AG09309 (cell line): Measurements from ENCODE around the gene CYP11A1.

Experiments
- DNase-seq: peaks from one replicate; pipeline ENCODE4 v3.0.0-alpha.2; 2010; ENCODE audit warnings: low read depth
- H3K4me3 ChIP-seq: 2 replicates; pipeline ENCODE4 v1.5.1; 2011; ENCODE audit warnings: mild to moderate bottlenecking, low read depth, low read length, moderate library complexity; ENCODE audit not compliant: control insufficient read depth
- CTCF ChIP-seq: IDR thresholded peaks from 2 replicates; pipeline ENCODE4 v1.5.1; 2011; ENCODE audit warnings: mild to moderate bottlenecking, low read depth, low read length, inconsistent platforms; ENCODE audit not compliant: insufficient read depth, control insufficient read depth; ENCODE audit errors: missing control alignments

CYP11A1 gene

GRCh38 chr15:74343127-74343796, 24.2 kb downstream of the CYP11A1 start:
- H3K4me3 ChIP-seq = no peak overlapping the region
- no peak for DNase-seq
- no peak for TF ChIP-seq CTCF

- no peak for TF ChIP-seq CTCF
- no peak for DNase-seq
Measured at GRCh38 chr15:74340150-74340549, 27.3 kb downstream of the CYP11A1 start.

GRCh38 chr15:74339371-74339770, 28.1 kb downstream of the CYP11A1 start:
- DNase-seq = no peak
- H3K4me3 ChIP-seq = no peak overlapping the region
- no peak for TF ChIP-seq CTCF

More at GRCh38 chr15:74340150-74340549, 27.3 kb downstream of the CYP11A1 start:
- no peak overlapping the region for H3K4me3 ChIP-seq

DNA sequence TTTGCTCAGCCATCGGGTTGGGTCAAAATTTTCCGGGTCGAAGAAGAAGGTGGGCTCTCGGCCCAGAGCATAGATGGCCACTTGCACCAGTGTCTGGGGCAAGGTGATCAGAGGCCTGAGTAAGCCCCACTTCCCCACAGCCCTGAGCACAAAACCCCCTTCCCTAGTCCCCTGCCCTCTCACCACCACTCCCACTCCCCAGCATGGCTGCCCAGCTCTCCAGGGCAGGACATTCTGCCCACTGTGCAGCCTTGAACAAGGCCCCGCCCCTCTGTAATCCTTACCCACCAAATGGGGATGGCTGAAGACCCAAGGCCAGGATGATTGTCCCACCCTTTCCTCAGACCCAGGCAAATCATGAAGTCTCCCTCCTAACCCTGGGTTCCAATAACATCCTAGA, 28.8 kb downstream of the CYP11A1 start:
- DNase-seq = no peak
- TF ChIP-seq CTCF = no peak
- H3K4me3 ChIP-seq = no peak overlapping the region

DNA sequence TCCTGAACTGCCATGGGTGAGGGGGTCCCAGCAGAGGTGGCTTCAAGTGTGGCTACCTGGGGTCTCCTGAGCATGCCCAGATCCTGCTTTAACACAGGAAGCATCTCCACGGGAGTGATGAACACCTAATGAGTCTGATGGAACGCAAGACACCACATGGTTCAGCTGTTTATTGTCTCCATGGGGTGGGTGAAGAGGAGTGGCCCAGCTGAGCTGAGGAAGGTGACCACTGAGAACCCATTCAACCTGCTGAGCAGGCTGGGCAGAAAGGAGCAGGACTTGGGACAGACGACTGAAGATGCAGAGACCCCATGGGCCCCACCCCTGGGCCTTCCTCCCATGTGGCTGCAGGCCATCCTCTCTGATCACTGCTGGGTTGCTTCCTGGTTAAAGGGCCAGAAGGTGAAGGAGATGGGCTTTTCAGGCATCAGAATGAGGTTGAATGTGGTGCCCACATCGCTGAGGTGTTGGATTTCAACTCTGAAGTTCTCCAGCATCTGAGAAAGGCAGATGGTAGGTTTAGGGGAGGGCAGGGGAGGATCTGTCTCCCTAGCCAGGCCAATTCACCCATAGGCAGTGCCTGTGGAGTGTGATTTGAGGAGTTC, 29.7 kb downstream of the CYP11A1 start:
- TF ChIP-seq CTCF = no peak
- no peak overlapping the region for H3K4me3 ChIP-seq
- no peak for DNase-seq

DNA sequence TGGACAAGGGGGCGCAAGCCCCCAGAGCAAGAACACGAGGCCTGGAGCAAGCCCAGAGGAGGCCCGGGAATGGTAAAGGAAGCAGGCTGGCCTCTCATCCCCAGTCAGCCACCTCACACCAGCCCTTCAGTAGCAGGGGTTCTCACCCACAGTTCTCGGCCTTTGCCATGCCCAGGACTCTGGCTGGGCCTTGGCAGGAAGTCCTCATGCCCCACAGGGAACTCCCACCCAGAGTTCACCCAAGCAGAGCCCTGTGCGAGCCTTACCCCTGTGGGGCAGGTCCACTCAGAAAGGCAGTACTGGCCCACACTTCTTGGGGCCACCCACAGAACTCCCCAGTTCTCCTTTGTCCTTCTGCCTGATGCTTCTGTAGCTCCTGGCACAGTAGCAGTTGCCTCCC, 30.3 kb downstream of the CYP11A1 start:
- no peak overlapping the region for H3K4me3 ChIP-seq
- no peak for TF ChIP-seq CTCF
- DNase-seq = no peak
